H1 (cell line): ENCODE data around the gene ZBTB9. TPM values are rescaled to one million over a fixed set of nuclear protein-coding genes. Genes with fewer than 3 reads are reported as not detected.

Experiments
- CTCF ChIA-PET: fragments of 300-600 bp; sonication (Branson Sonifier 250); formaldehyde crosslinking; loops from one replicate; lab custom pipeline; 2021; ENCODE audit not compliant: partially characterized antibody; lab: Charles Lee
- POLR2A ChIA-PET: fragments of 300-600 bp; sonication (Branson Sonifier 250); formaldehyde crosslinking; loops from one replicate; lab custom pipeline; 2021; ENCODE audit warnings: inconsistent platforms; ENCODE audit not compliant: partially characterized antibody; lab: Charles Lee
- DNase-seq, 2 experiments: peaks; one replicate each; pipeline versions ENCODE4 v3.0.0 to v3.0.0-alpha.2; 2010 to 2022; ENCODE audit warnings: low spot score in 2 of 2, low read depth in 1 of 2, mixed read lengths in 1 of 2
- FAIRE-seq: peaks from 2 replicates; lab custom pipeline; 2011; peaks lifted over from hg19 to GRCh38; lab: Jason Lieb, UNC
- H2AFZ ChIP-seq: 2 replicates; pipeline ENCODE4 v1.8.1; 2012; ENCODE audit warnings: low read length, inconsistent platforms
- H2AK5ac ChIP-seq: 2 replicates; pipeline ENCODE4 v1.6.1; 2013; ENCODE audit warnings: low read depth, low read length
- H2BK120ac ChIP-seq: replicated peaks from 2 replicates; pipeline ENCODE3; 2013; ENCODE audit warnings: low read depth, low read length, inconsistent platforms
- H2BK12ac ChIP-seq: 2 replicates; pipeline ENCODE4 v1.6.1; 2013; ENCODE audit warnings: low read depth, low read length
- H2BK15ac ChIP-seq: 2 replicates; pipeline ENCODE4 v1.6.1; 2013; ENCODE audit warnings: low read length
- H2BK20ac ChIP-seq: 2 replicates; pipeline ENCODE4 v1.6.1; 2013; ENCODE audit warnings: low read length
- H2BK5ac ChIP-seq: 2 replicates; pipeline ENCODE4 v1.6.1; 2013; ENCODE audit warnings: low read depth, low read length
- H3K14ac ChIP-seq: 2 replicates; pipeline ENCODE4 v1.6.1; 2013; ENCODE audit warnings: inconsistent platforms; ENCODE audit not compliant: insufficient read length
- H3K18ac ChIP-seq: 2 replicates; pipeline ENCODE4 v1.6.1; 2013; ENCODE audit warnings: low read length; ENCODE audit errors: extremely low read depth
- H3K23ac ChIP-seq: 2 replicates; pipeline ENCODE4 v1.6.1; 2013; ENCODE audit warnings: inconsistent platforms; ENCODE audit not compliant: insufficient read length
- H3K23me2 ChIP-seq: 2 replicates; pipeline ENCODE4 v1.6.1; 2013; ENCODE audit warnings: low read depth, low read length
- H3K27ac ChIP-seq: 2 replicates; pipeline ENCODE4 v1.6.1; 2011; ENCODE audit warnings: low read depth, low read length, inconsistent platforms
- H3K27me3 ChIP-seq, 4 experiments: replicated peaks in 1 of 4; 1 replicate in 1 of 4; 2 replicates in 3 of 4; pipeline versions ENCODE4 v1.6.1 to v1.8.1; 2011 to 2013; ENCODE audit warnings: low read length in 3 of 4, mild to moderate bottlenecking in 3 of 4, inconsistent platforms in 2 of 4, mixed read lengths in 2 of 4, moderate library complexity in 1 of 4; ENCODE audit not compliant: control insufficient read depth in 3 of 4, insufficient read depth in 3 of 4; ENCODE audit errors: extremely low read depth in 1 of 4
- H3K36me3 ChIP-seq, 4 experiments: 2 replicates each; pipeline versions ENCODE4 v1.6.1 to v1.8.1; 2011 to 2013; ENCODE audit warnings: mild to moderate bottlenecking in 4 of 4, low read length in 3 of 4, moderate library complexity in 2 of 4, control low read depth in 1 of 4, inconsistent platforms in 1 of 4; ENCODE audit not compliant: insufficient read depth in 4 of 4, control insufficient read depth in 2 of 4
- H3K4ac ChIP-seq: replicated peaks from 2 replicates; pipeline ENCODE3; 2013; ENCODE audit warnings: low read length, low read depth, mixed read lengths, inconsistent platforms; ENCODE audit not compliant: insufficient read length
- H3K4me1 ChIP-seq, 4 experiments: replicated peaks in 1 of 4; 1 replicate in 1 of 4; 2 replicates in 3 of 4; pipeline versions ENCODE4 v1.6.1 to v1.8.1; 2011 to 2013; ENCODE audit warnings: low read length in 3 of 4, inconsistent platforms in 2 of 4, mixed read lengths in 1 of 4; ENCODE audit not compliant: insufficient read depth in 4 of 4, control insufficient read depth in 3 of 4
- H3K4me2 ChIP-seq, 2 experiments: 2 replicates each; pipeline versions ENCODE4 v1.6.1 to v1.8.1; 2011 to 2013; ENCODE audit warnings: low read depth in 2 of 2, low read length in 2 of 2, control low read depth in 1 of 2, inconsistent platforms in 1 of 2, mild to moderate bottlenecking in 1 of 2; ENCODE audit not compliant: insufficient read depth in 1 of 2
- H3K4me3 ChIP-seq, 4 experiments: fragments of 200-600, 300-600 bp in 1 of 4; sonication (generic), shearing (Covaris generic), sonication (Bioruptor Twin) in 1 of 4; 2 replicates each; pipeline versions ENCODE4 v1.5.1 to v1.8.1; 2011 to 2016; ENCODE audit warnings: low read length in 4 of 4, low read depth in 3 of 4, control low read depth in 2 of 4, inconsistent platforms in 2 of 4, mild to moderate bottlenecking in 2 of 4, mixed read lengths in 1 of 4, moderate library complexity in 1 of 4; ENCODE audit not compliant: insufficient read depth in 2 of 4; ENCODE audit errors: extremely low read depth in 1 of 4
- H3K56ac ChIP-seq: replicated peaks from 2 replicates; pipeline ENCODE3; 2013; ENCODE audit warnings: low read depth, mild to moderate bottlenecking, mixed read lengths, low read length, inconsistent platforms; ENCODE audit not compliant: insufficient read length
- H3K79me1 ChIP-seq: 2 replicates; pipeline ENCODE4 v1.6.1; 2013; ENCODE audit warnings: low read depth, low read length, control low read depth
- H3K79me2 ChIP-seq, 2 experiments: 2 replicates each; pipeline versions ENCODE4 v1.6.1 to v1.8.1; 2012 to 2013; ENCODE audit warnings: low read length in 2 of 2, mild to moderate bottlenecking in 2 of 2, inconsistent platforms in 1 of 2; ENCODE audit not compliant: insufficient read depth in 2 of 2, control insufficient read depth in 1 of 2
- H3K9ac ChIP-seq, 4 experiments: replicated peaks in 1 of 4; 1 replicate in 1 of 4; 2 replicates in 3 of 4; pipeline versions ENCODE4 v1.6.1 to v1.8.1; 2011 to 2013; ENCODE audit warnings: low read depth in 3 of 4, low read length in 3 of 4, control low read depth in 2 of 4, mild to moderate bottlenecking in 2 of 4, moderate library complexity in 2 of 4, inconsistent platforms in 1 of 4; ENCODE audit errors: extremely low read depth in 1 of 4
- H3K9me3 ChIP-seq, 2 experiments: 2 replicates each; pipeline versions ENCODE4 v1.6.1 to v1.8.1; 2012 to 2013; ENCODE audit warnings: mild to moderate bottlenecking in 2 of 2, moderate library complexity in 2 of 2, control low read depth in 1 of 2, inconsistent platforms in 1 of 2, low read depth in 1 of 2, low read length in 1 of 2, mixed read lengths in 1 of 2; ENCODE audit not compliant: insufficient read depth in 2 of 2
- H4K20me1 ChIP-seq, 2 experiments: replicated peaks in 1 of 2; 2 replicates each; pipeline versions ENCODE3 to v1.8.1; 2011 to 2013; ENCODE audit warnings: inconsistent platforms in 2 of 2, low read length in 2 of 2, mild to moderate bottlenecking in 1 of 2; ENCODE audit not compliant: insufficient read depth in 2 of 2, control insufficient read depth in 1 of 2
- H4K5ac ChIP-seq: 2 replicates; pipeline ENCODE4 v1.6.1; 2013; ENCODE audit warnings: low read length, low read depth, mixed read lengths, inconsistent platforms; ENCODE audit not compliant: insufficient read length
- H4K8ac ChIP-seq: 2 replicates; pipeline ENCODE4 v1.8.0; 2013; ENCODE audit warnings: mild to moderate bottlenecking, moderate library complexity, low read length, inconsistent platforms; ENCODE audit not compliant: insufficient read depth; ENCODE audit errors: extremely low read depth
- H4K91ac ChIP-seq: replicated peaks from 2 replicates; pipeline ENCODE3; 2013; ENCODE audit warnings: low read length, mixed read lengths, inconsistent platforms; ENCODE audit not compliant: insufficient read length
- ATF2 ChIP-seq: IDR thresholded peaks from 2 replicates; pipeline ENCODE4 v1.6.1; 2012; ENCODE audit warnings: low read length, inconsistent platforms
- CBX5 ChIP-seq: fragments of 300-800, 300-1000 bp; sonication (generic); IDR thresholded peaks from 2 replicates; pipeline ENCODE4 v1.7.1; 2016; ENCODE audit warnings: antibody characterized with exemption, low read length, low read depth
- KDM5A ChIP-seq: fragments of 200-600 bp; IDR thresholded peaks from 2 replicates; pipeline ENCODE4 v1.7.1; 2012; ENCODE audit warnings: mild to moderate bottlenecking, low read length, inconsistent platforms, mixed read lengths
- RAD21 ChIP-seq, 2 experiments: IDR thresholded peaks in 1 of 2; conservative IDR thresholded peaks in 1 of 2; 2 replicates each; pipeline ENCODE4 v1.6.1; 2011; ENCODE audit warnings: low read depth in 2 of 2, low read length in 2 of 2, improper control_type of control experiment in 1 of 2, inconsistent platforms in 1 of 2, mild to moderate bottlenecking in 1 of 2, moderate library complexity in 1 of 2
- RBBP5 ChIP-seq: IDR thresholded peaks from 2 replicates; pipeline ENCODE4 v1.7.1; 2012; ENCODE audit warnings: low read depth, mild to moderate bottlenecking, inconsistent platforms, low read length, moderate library complexity, borderline replicate concordance
- RNF2 ChIP-seq: fragments of 200-900, 300-1000 bp; sonication (generic); IDR thresholded peaks from 2 replicates; pipeline ENCODE4 v1.7.1; 2016; ENCODE audit warnings: borderline replicate concordance, low read depth, mild to moderate bottlenecking, antibody characterized with exemption, low read length; ENCODE audit not compliant: poor library complexity, severe bottlenecking; ENCODE audit errors: missing control alignments
- YY1 ChIP-seq: IDR thresholded peaks from 2 replicates; pipeline ENCODE4 v1.6.1; 2011; ENCODE audit warnings: low read depth, mild to moderate bottlenecking, low read length
- WGBS, 2 experiments: shearing (Covaris generic) in 1 of 2; methylation state at CpG; one replicate each; pipeline versions ENCODE4 v1.1.6 to v1.1.7; 2013 to 2015; ENCODE audit warnings: low lambda C conversion rate in 2 of 2, mixed read lengths in 2 of 2, inconsistent platforms in 1 of 2, low coverage in 1 of 2, missing lambda C conversion rate in 1 of 2; ENCODE audit not compliant: insufficient replicate concordance in 2 of 2, insufficient coverage in 1 of 2, insufficient read length in 1 of 2; ENCODE audit errors: extremely low coverage in 1 of 2, missing lambda C conversion rate in 1 of 2; 5-methylcytosine and 5-hydroxymethylcytosine counted together
- polyA plus RNA-seq, 7 experiments: library from polyadenylated mRNA; depleted of rRNA in 3 of 7; stranded (reverse) in 5 of 7; unstranded in 2 of 7; fragments of >200 nt in 5 of 7; fragments of 200-250 nt in 2 of 7; gene quantifications; 1 replicate in 5 of 7; 2 replicates in 1 of 7; 4 replicates in 1 of 7; pipeline versions ENCODE4 v1.2.1 to v1.2.3, GENCODE V29; 2011 to 2013; ENCODE audit warnings: missing spikeins in 2 of 7, mixed read lengths in 2 of 7
- total RNA-seq: library from RNA; stranded (reverse); fragmentation: NEBNext Ultra II Directional; extraction: Animal tissue kit (Norgen Biotek cat#: 25700); gene quantifications from 2 replicates; pipeline ENCODE4 v1.2.1, GENCODE V29; 2021

Gene ZBTB9
- total and polyA plus RNA-seq, 2 of the 8 experiments (the other 6 are each of a cell fraction or from before 2014, with no cell fraction given), result 16.9 to 20.2 TPM

- no peak overlapping the region for H3K27ac ChIP-seq
- H3K4me3 ChIP-seq, result no peak overlapping the region
- FAIRE-seq (no peak), DNase-seq (no peak)
- no peak overlapping the region for H3K4me2 ChIP-seq
- H3K79me1 ChIP-seq, result peaks cover 2% of the 10 kb centered on the region
- no peaks in the 10 kb centered on the region for H3K27me3 ChIP-seq
- H2BK5ac ChIP-seq, result no peak overlapping the region
- H3K36me3 ChIP-seq, result peaks cover 50 to 96% (median 85%) of the 10 kb centered on the region in 4 experiments
- H2AK5ac ChIP-seq, result no peak overlapping the region
- H2AFZ ChIP-seq, result no peak overlapping the region
- no peak overlapping the region for H2BK15ac ChIP-seq
- H3K23me2 ChIP-seq, result no peaks in the 10 kb centered on the region
- no peak overlapping the region for H3K56ac ChIP-seq
- H2BK12ac ChIP-seq, result no peak overlapping the region
- H3K23ac ChIP-seq, result no peak overlapping the region
- H3K79me2 ChIP-seq, result no peaks in the 10 kb centered on the region
- no peak overlapping the region for H4K91ac ChIP-seq
- POLR2A ChIA-PET, result interaction anchor here (1.0 to 17.2 kb wide), 5 partner anchors 8 to 227 kb away, joined by 3 to 381 read pairs (median 9); partner anchors contain the start of gene ZBTB9
- 89% methylated on average over 9 of the region's 18 CpGs; no CpG with 5 or more reads in 1 of the 2 experiments for whole genome bisulfite sequencing, 2 experiments
- no peak overlapping the region for H3K14ac ChIP-seq
- H3K4me1 ChIP-seq, result no peaks in the 10 kb centered on the region
- H3K9me3 ChIP-seq, result no peaks in the 10 kb centered on the region
- no peak overlapping the region for H4K5ac ChIP-seq
- H3K4ac ChIP-seq, result no peak overlapping the region
- peaks cover 12 to 37% of the 10 kb centered on the region in 2 experiments for H4K20me1 ChIP-seq
- CTCF ChIA-PET, result interaction anchor here (1.3 to 1.7 kb wide), 2 partner anchors 12 to 18 kb away, joined by 4 to 7 read pairs; no protein-coding TSS in a partner anchor
- no peak overlapping the region for H2BK20ac ChIP-seq
- no peak overlapping the region for H2BK120ac ChIP-seq
- no peak overlapping the region for H3K9ac ChIP-seq
- H3K18ac ChIP-seq, result no peak overlapping the region
- H4K8ac ChIP-seq, result no peak overlapping the region; the same call in 1 of the 2 replicates
- no peak for TF ChIP-seq RBBP5
- TF ChIP-seq ATF2, result no peak
- TF ChIP-seq RAD21 (IDR thresholded peaks at IDR 0.05 in 1 of 2, conservative IDR thresholded peaks at IDR 0.05 in 1 of 2; ENCODE audit: low read depth in 2 of 2, low read length in 2 of 2), result no peak
- TF ChIP-seq RNF2, result no peak
- TF ChIP-seq KDM5A, result no peak
- TF ChIP-seq CBX5, result no peak
- no peak for TF ChIP-seq YY1
Measured at GRCh38 chr6:33443619-33444504, 10.5 kb upstream of the ZBTB9 start.
